GM19238 (cell line): Measurements from ENCODE around the gene NPAS3.

Experiments used
- DNase-seq: peaks from one replicate; pipeline ENCODE4 v3.0.0; 2011; ENCODE audit warnings: low spot score; ENCODE audit not compliant: insufficient read length

Gene NPAS3

GRCh38 chr14:32940066-32940651 lies 1.5 kb downstream of the NPAS3 start:
- no peak for DNase-seq

- DNase-seq = no peak
Measured at GRCh38 chr14:32940711-32941667, 2.3 kb downstream of the NPAS3 start.

- no peak for DNase-seq
Measured at GRCh38 chr14:32941668-32942065, 3.0 kb downstream of the NPAS3 start.

GRCh38 chr14:32947081-32947480 lies 8.4 kb downstream of the NPAS3 start:
- no peak for DNase-seq

- no peak for DNase-seq
Measured at GRCh38 chr14:32947792-32948191, 9.1 kb downstream of the NPAS3 start.

GRCh38 chr14:32950584-32950983 lies 11.9 kb downstream of the NPAS3 start:
- no peak for DNase-seq

GRCh38 chr14:32967421-32967820 lies 28.7 kb downstream of the NPAS3 start:
- DNase-seq = no peak

GRCh38 chr14:32968972-32969544 lies 30.4 kb downstream of the NPAS3 start:
- no peak for DNase-seq

GRCh38 chr14:32977913-32978312 lies 39.2 kb downstream of the NPAS3 start:
- DNase-seq = no peak

- DNase-seq = no peak
Measured at GRCh38 chr14:32978691-32979255, 40.1 kb downstream of the NPAS3 start.

- no peak for DNase-seq
Measured at GRCh38 chr14:32980178-32980901, 41.7 kb downstream of the NPAS3 start.

GRCh38 chr14:32980902-32981501 lies 42.3 kb downstream of the NPAS3 start:
- DNase-seq = no peak

GRCh38 chr14:32984241-32984930 lies 45.7 kb downstream of the NPAS3 start:
- DNase-seq = no peak

- DNase-seq = no peak
Measured at GRCh38 chr14:32985866-32986265, 47.2 kb downstream of the NPAS3 start.

GRCh38 chr14:32986791-32987540 lies 48.3 kb downstream of the NPAS3 start:
- no peak for DNase-seq

- no peak for DNase-seq
Measured at GRCh38 chr14:32991691-32992090, 53.0 kb downstream of the NPAS3 start.

GRCh38 chr14:32993921-32994320 lies 55.2 kb downstream of the NPAS3 start:
- no peak for DNase-seq

- no peak for DNase-seq
Measured at GRCh38 chr14:32996343-32996742, 57.7 kb downstream of the NPAS3 start.

GRCh38 chr14:32998433-32998832 lies 59.8 kb downstream of the NPAS3 start:
- DNase-seq = no peak

- DNase-seq = no peak
Measured at GRCh38 chr14:33009673-33010072, 71.0 kb downstream of the NPAS3 start.
